H9 (cell line): ENCODE results near the gene GPR107. TPM values are rescaled to one million over a fixed set of nuclear protein-coding genes. Genes with fewer than 3 reads are reported as not detected.
A peak's percentile ranks its signal among the peaks of the same experiment; 100 is the strongest.

Source experiments
- DNase-seq: peaks from one replicate; pipeline ENCODE4 v3.0.0-alpha.2; 2017
- H2AFZ ChIP-seq: one replicate; pipeline ENCODE4 v1.6.1; 2013; ENCODE audit warnings: mild to moderate bottlenecking, low read length, control low read depth, moderate library complexity
- H2AK5ac ChIP-seq: 2 replicates; pipeline ENCODE4 v1.6.1; 2013; ENCODE audit warnings: low read length, control low read depth, mixed read lengths; ENCODE audit not compliant: insufficient read length
- H2BK120ac ChIP-seq: one replicate; pipeline ENCODE4 v1.6.1; 2013; ENCODE audit warnings: low read depth, mild to moderate bottlenecking, low read length, control low read depth, inconsistent platforms; ENCODE audit not compliant: poor library complexity, severe bottlenecking
- H2BK12ac ChIP-seq: 2 replicates; pipeline ENCODE4 v1.6.1; 2013; ENCODE audit warnings: low read length, control low read depth, mixed read lengths, low read depth; ENCODE audit not compliant: insufficient read length
- H2BK15ac ChIP-seq: 2 replicates; pipeline ENCODE4 v1.6.1; 2013; ENCODE audit warnings: low read depth, low read length, control low read depth
- H2BK20ac ChIP-seq: one replicate; pipeline ENCODE4 v1.6.1; 2013; ENCODE audit warnings: low read depth, mild to moderate bottlenecking, low read length, control low read depth, inconsistent platforms; ENCODE audit not compliant: poor library complexity, severe bottlenecking
- H2BK5ac ChIP-seq: 2 replicates; pipeline ENCODE4 v1.6.1; 2013; ENCODE audit warnings: low read length, control low read depth, mixed read lengths; ENCODE audit not compliant: insufficient read length
- H3K14ac ChIP-seq: 2 replicates; pipeline ENCODE4 v1.6.1; 2013; ENCODE audit warnings: low read length, control low read depth; ENCODE audit not compliant: insufficient read depth
- H3K18ac ChIP-seq: 2 replicates; pipeline ENCODE4 v1.6.1; 2013; ENCODE audit warnings: low read depth, mild to moderate bottlenecking, mixed read lengths, low read length, control low read depth; ENCODE audit not compliant: insufficient read length
- H3K23ac ChIP-seq: 2 replicates; pipeline ENCODE4 v1.6.1; 2013; ENCODE audit warnings: low read length, control low read depth, mixed read lengths, low read depth; ENCODE audit not compliant: insufficient read length
- H3K23me2 ChIP-seq: 2 replicates; pipeline ENCODE4 v1.6.1; 2013; ENCODE audit warnings: low read depth, mild to moderate bottlenecking, mixed read lengths, low read length, control low read depth; ENCODE audit not compliant: insufficient read length, poor library complexity, severe bottlenecking
- H3K27ac ChIP-seq: 2 replicates; pipeline ENCODE4 v1.5.1; 2013; ENCODE audit warnings: low read length, control low read depth, mixed read lengths, low read depth; ENCODE audit not compliant: insufficient read length
- H3K27me3 ChIP-seq: 2 replicates; pipeline ENCODE4 v1.6.1; 2013; ENCODE audit warnings: low read length, control low read depth, inconsistent platforms; ENCODE audit not compliant: insufficient read depth
- H3K4ac ChIP-seq: 2 replicates; pipeline ENCODE4 v1.6.1; 2013; ENCODE audit warnings: low read depth, mild to moderate bottlenecking, control low read depth, inconsistent platforms, low read length, moderate library complexity
- H3K4me1 ChIP-seq: 2 replicates; pipeline ENCODE4 v1.6.1; 2013; ENCODE audit warnings: low read length, control low read depth, inconsistent platforms; ENCODE audit not compliant: insufficient read depth
- H3K4me2 ChIP-seq: 2 replicates; pipeline ENCODE4 v1.6.1; 2013; ENCODE audit warnings: low read length, control low read depth, mixed read lengths; ENCODE audit not compliant: insufficient read length, insufficient read depth
- H3K56ac ChIP-seq: 2 replicates; pipeline ENCODE4 v1.6.1; 2013; ENCODE audit warnings: low read depth, mild to moderate bottlenecking, mixed read lengths, low read length, control low read depth; ENCODE audit not compliant: insufficient read length
- H3K79me1 ChIP-seq: 2 replicates; pipeline ENCODE4 v1.6.1; 2013; ENCODE audit warnings: low read depth, mild to moderate bottlenecking, moderate library complexity, low read length, control low read depth, inconsistent platforms; ENCODE audit not compliant: insufficient read depth, poor library complexity, severe bottlenecking
- H3K79me2 ChIP-seq: 2 replicates; pipeline ENCODE4 v1.6.1; 2013; ENCODE audit warnings: low read length, control low read depth, inconsistent platforms; ENCODE audit not compliant: insufficient read depth
- H3K9ac ChIP-seq: 2 replicates; pipeline ENCODE4 v1.6.1; 2013; ENCODE audit warnings: low read length, control low read depth, mixed read lengths; ENCODE audit not compliant: insufficient read length; ENCODE audit errors: extremely low read depth
- H3K9me3 ChIP-seq: one replicate; pipeline ENCODE4 v1.6.1; 2013; ENCODE audit warnings: low read depth, low read length, inconsistent platforms; ENCODE audit not compliant: control insufficient read depth
- H3T11ph ChIP-seq: one replicate; pipeline ENCODE4 v1.6.1; 2013; ENCODE audit warnings: mild to moderate bottlenecking, low read length, control low read depth, inconsistent platforms
- H4K20me1 ChIP-seq: one replicate; pipeline ENCODE4 v1.6.1; 2013; ENCODE audit not compliant: control insufficient read depth, insufficient read length, insufficient read depth
- H4K5ac ChIP-seq: 2 replicates; pipeline ENCODE4 v1.6.1; 2013; ENCODE audit warnings: low read depth, mild to moderate bottlenecking, mixed read lengths, low read length, control low read depth; ENCODE audit not compliant: insufficient read length
- H4K8ac ChIP-seq: replicated peaks from 2 replicates; pipeline ENCODE4 v1.6.1; 2013; ENCODE audit warnings: low read length, control low read depth, mixed read lengths, low read depth; ENCODE audit not compliant: insufficient read length
- H4K91ac ChIP-seq: 2 replicates; pipeline ENCODE4 v1.6.1; 2013; ENCODE audit warnings: low read depth, mild to moderate bottlenecking, moderate library complexity, mixed read lengths, low read length, control low read depth; ENCODE audit not compliant: insufficient read length
- H3K27ac Mint-ChIP-seq, 3 experiments: 2 replicates in 2 of 3; 3 replicates in 1 of 3; pipeline ENCODE4 v1.8.0; 2020 to 2021; ENCODE audit warnings: mixed read lengths in 3 of 3, mild to moderate bottlenecking in 1 of 3, moderate library complexity in 1 of 3
- H3K27me3 Mint-ChIP-seq: 2 replicates; pipeline ENCODE4 v1.8.0; 2021; ENCODE audit warnings: low read depth, mild to moderate bottlenecking, moderate library complexity, mixed read lengths
- H3K36me3 Mint-ChIP-seq, 3 experiments: 2 replicates in 2 of 3; 3 replicates in 1 of 3; pipeline ENCODE4 v1.8.0; 2020 to 2021; ENCODE audit warnings: low read depth in 3 of 3, mixed read lengths in 3 of 3; ENCODE audit not compliant: insufficient read depth in 1 of 3
- H3K4me1 Mint-ChIP-seq, 2 experiments: 2 replicates each; pipeline ENCODE4 v1.8.0; 2020; ENCODE audit warnings: mixed read lengths in 2 of 2
- H3K4me3 Mint-ChIP-seq, 2 experiments: 2 replicates in 1 of 2; 3 replicates in 1 of 2; pipeline ENCODE4 v1.8.0; 2020 to 2021; ENCODE audit warnings: mild to moderate bottlenecking in 2 of 2, mixed read lengths in 2 of 2, moderate library complexity in 1 of 2
- H3K9me3 Mint-ChIP-seq, 2 experiments: 2 replicates in 1 of 2; 3 replicates in 1 of 2; pipeline ENCODE4 v1.8.0; 2020; ENCODE audit warnings: mild to moderate bottlenecking in 2 of 2, mixed read lengths in 2 of 2, moderate library complexity in 1 of 2
- CTCF ChIP-seq: fragments of 200-600 bp; sonication (generic); conservative IDR thresholded peaks from 3 replicates; pipeline ENCODE4 v1.8.0; 2021; ENCODE audit warnings: antibody characterized with exemption, mild to moderate bottlenecking
- WGBS: extraction: QIAGEN DNeasy Blood & Tissue Kit; methylation state at CpG from one replicate; pipeline ENCODE4 v1.1.7; 2013; ENCODE audit warnings: missing lambda C conversion rate, low lambda C conversion rate, mixed read lengths; ENCODE audit not compliant: insufficient read length; ENCODE audit errors: extremely low coverage; 5-methylcytosine and 5-hydroxymethylcytosine counted together
- total RNA-seq: library from RNA; stranded (reverse); gene quantifications from 2 replicates; pipeline ENCODE4 v1.2.1, GENCODE V29; 2021

Gene GPR107
- total RNA-seq, 1 experiment from 2014 or later, result 38.0 TPM

GRCh38 chr9:130120832-130121231, 67.1 kb downstream of the GPR107 start:
- no peak overlapping the region for H3K14ac ChIP-seq
- Mint-ChIP-seq H3K27ac (peak overlapping the region in 2 of 3 experiments; percentile 84 to 88; a peak in 5 of 7 replicates), H3K27me3 (no peaks in the 10 kb centered on the region), H3K4me3 (no peak overlapping the region), H3K9me3 (no peaks in the 10 kb centered on the region), H3K36me3 (peaks cover 0 to 33% (median 4%) of the 10 kb centered on the region in 3 experiments; a peak in 5 of 7 replicates), H3K4me1 (peaks cover 37 to 51% of the 10 kb centered on the region in 2 experiments)
- no peak overlapping the region for H4K91ac ChIP-seq
- H4K8ac ChIP-seq, result no peak overlapping the region
- H2BK12ac ChIP-seq, result no peak overlapping the region
- H3K27ac ChIP-seq, result no peak overlapping the region
- H2BK120ac ChIP-seq, result no peak overlapping the region
- no peak for DNase-seq
- no peaks in the 10 kb centered on the region for H3K79me1 ChIP-seq
- WGBS, result no CpG with 5 or more reads among the region's 9 CpGs
- H3K27me3 ChIP-seq, result no peaks in the 10 kb centered on the region
- H3K23me2 ChIP-seq, result no peaks in the 10 kb centered on the region
- no peak overlapping the region for H3T11ph ChIP-seq
- no peak overlapping the region for H3K23ac ChIP-seq
- no peak overlapping the region for H3K18ac ChIP-seq
- H2BK5ac ChIP-seq, result no peak overlapping the region
- H3K4me1 ChIP-seq, result peaks cover 10% of the 10 kb centered on the region; the same call in 1 of the 2 replicates
- TF ChIP-seq CTCF, result no peak
- no peak overlapping the region for H3K4ac ChIP-seq
- H4K5ac ChIP-seq, result no peak overlapping the region
- H2BK20ac ChIP-seq, result no peak overlapping the region
- no peak overlapping the region for H2BK15ac ChIP-seq
- H3K4me2 ChIP-seq, result no peak overlapping the region
- H2AK5ac ChIP-seq, result no peak overlapping the region
- H3K79me2 ChIP-seq, result no peaks in the 10 kb centered on the region
- H3K9ac ChIP-seq, result no peak overlapping the region
- H3K9me3 ChIP-seq, result no peaks in the 10 kb centered on the region
- H3K56ac ChIP-seq, result no peak overlapping the region
- H4K20me1 ChIP-seq, result no peaks in the 10 kb centered on the region
- H2AFZ ChIP-seq, result no peak overlapping the region
